ENCODE results near the gene OTULIN.
A peak's percentile ranks its signal among the peaks of the same experiment; 100 is the strongest.

Gene OTULIN

DNA sequence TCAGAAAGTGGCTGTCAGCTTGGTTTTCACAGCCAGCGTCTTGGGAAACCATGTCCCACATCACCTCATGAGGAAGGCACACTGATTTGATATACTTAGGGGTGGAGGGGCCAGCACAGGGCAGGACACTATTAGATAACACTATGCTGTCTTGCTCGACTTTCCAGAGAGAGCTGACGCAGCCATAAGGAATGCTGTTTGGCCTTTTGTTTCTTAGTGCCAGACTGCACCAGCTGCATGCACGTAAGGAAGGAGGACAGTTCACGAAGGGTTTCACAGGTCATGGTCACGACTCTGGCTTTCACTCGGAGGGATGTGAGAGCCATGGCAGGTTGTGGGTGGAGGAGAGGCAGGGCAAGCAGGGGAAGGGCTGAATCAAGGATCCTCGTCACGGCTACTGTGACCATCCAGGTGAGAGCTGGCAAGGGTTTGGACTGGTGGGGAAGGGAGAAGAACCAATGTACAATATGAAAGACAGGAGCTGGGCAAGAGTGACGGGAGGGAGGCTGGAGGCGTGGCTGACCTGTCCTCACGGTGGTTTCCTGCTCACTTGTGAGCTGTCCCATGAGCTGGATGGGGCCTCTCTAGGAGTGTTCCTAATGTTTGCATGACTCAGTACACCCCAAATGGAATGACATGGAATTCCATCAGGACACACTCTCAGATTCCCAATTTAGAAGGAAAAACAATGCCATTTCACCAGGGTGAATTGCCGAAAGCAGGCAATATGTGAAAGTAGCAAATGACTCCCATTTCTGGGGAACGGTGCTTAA is 61.7 kb downstream of the OTULIN start:
- Histone ChIP-seq H3K4me1 (ENCODE audit: control insufficient read depth, insufficient read depth, low read length) (no peaks in the 10 kb centered on the region), H3K4me3 (ENCODE audit: low read depth, low read length) (no peak overlapping the region), H3K9me3 (ENCODE audit: control insufficient read depth, insufficient read depth, low read depth, low read length) (no peaks in the 10 kb centered on the region), H3K27ac (ENCODE audit: extremely low read depth, low read depth, low read length) (no peak overlapping the region), H3K36me3 (ENCODE audit: control insufficient read depth in 2 of 2, insufficient read depth in 1 of 2, low read length in 2 of 2) (peaks cover 0 to 4% of the 10 kb centered on the region in 2 experiments; a peak in 1 of 3 replicates)
- CTCF ChIA-PET = interaction anchor here (0.6 to 8.4 kb wide), 32 partner anchors 8 to 669 kb away, joined by 3 to 134 read pairs (median 5); no protein-coding TSS in a partner anchor
- POLR2A ChIA-PET = interaction anchor here (0.8 kb wide), 1 partner anchor 278 kb away, joined by 3 read pairs; no protein-coding TSS in a partner anchor
- no peak for TF ChIP-seq ZSCAN18 (tag by site-specific recombination; IDR thresholded peaks at IDR 0.05)
- no peak for TF ChIP-seq TRIM28 (IDR thresholded peaks at IDR 0.05; ENCODE audit: borderline replicate concordance, low read length)
- TF ChIP-seq KLF10 (tag by site-specific recombination; IDR thresholded peaks at IDR 0.05) = no peak
- TF ChIP-seq ZBTB1 (tag by site-specific recombination; IDR thresholded peaks at IDR 0.05) = no peak
- TF ChIP-seq OSR2 (tag by site-specific recombination; IDR thresholded peaks at IDR 0.05) = no peak
- no peak for TF ChIP-seq KLF1 (tag by site-specific recombination; IDR thresholded peaks at IDR 0.05)
- no peak for TF ChIP-seq ZNF623 (tag by site-specific recombination; IDR thresholded peaks at IDR 0.05)
- no peak for TF ChIP-seq ZNF473 (tag by site-specific recombination; IDR thresholded peaks at IDR 0.05)
- TF ChIP-seq GLIS2 (tag by site-specific recombination; IDR thresholded peaks at IDR 0.05) = no peak
- TF ChIP-seq ZNF530 (tag by site-specific recombination; IDR thresholded peaks at IDR 0.05; ENCODE audit: low read depth) = no peak
- TF ChIP-seq ZNF501 (tag by site-specific recombination; IDR thresholded peaks at IDR 0.05) = no peak
- no peak for TF ChIP-seq SP2 (tag by site-specific recombination; IDR thresholded peaks at IDR 0.05)
- TF ChIP-seq ZNF596 (tag by site-specific recombination; IDR thresholded peaks at IDR 0.05) = no peak
- no peak for TF ChIP-seq ZSCAN16 (tag by site-specific recombination; IDR thresholded peaks at IDR 0.05)
- no peak for TF ChIP-seq ZNF777 (tag by site-specific recombination; IDR thresholded peaks at IDR 0.05; ENCODE audit: borderline replicate concordance)
- no peak for TF ChIP-seq ZNF354C (tag by site-specific recombination; IDR thresholded peaks at IDR 0.05; ENCODE audit: borderline replicate concordance, low read depth)
- no peak for TF ChIP-seq ZNF121 (tag by site-specific recombination; IDR thresholded peaks at IDR 0.05)
- TF ChIP-seq, protein P1, sequence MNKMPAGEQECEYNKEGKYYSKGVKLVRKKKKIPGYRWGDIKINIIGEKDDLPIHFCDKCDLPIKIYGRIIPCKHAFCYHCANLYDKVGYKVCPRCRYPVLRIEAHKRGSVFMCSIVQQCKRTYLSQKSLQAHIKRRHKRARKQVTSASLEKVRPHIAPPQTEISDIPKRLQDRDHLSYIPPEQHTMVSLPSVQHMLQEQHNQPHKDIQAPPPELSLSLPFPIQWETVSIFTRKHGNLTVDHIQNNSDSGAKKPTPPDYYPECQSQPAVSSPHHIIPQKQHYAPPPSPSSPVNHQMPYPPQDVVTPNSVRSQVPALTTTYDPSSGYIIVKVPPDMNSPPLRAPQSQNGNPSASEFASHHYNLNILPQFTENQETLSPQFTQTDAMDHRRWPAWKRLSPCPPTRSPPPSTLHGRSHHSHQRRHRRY (tag by site-specific recombination; IDR thresholded peaks at IDR 0.05) = no peak
- no peak for TF ChIP-seq ZBTB21 (tag by site-specific recombination; IDR thresholded peaks at IDR 0.05)
- no peak for TF ChIP-seq ZNF521 (tag by site-specific recombination; IDR thresholded peaks at IDR 0.05)

GRCh38 chr5:14727428-14727865 is 62.9 kb downstream of the OTULIN start:
- no peaks in the 10 kb centered on the region for H3K9me3 ChIP-seq (ENCODE audit: control insufficient read depth, insufficient read depth, low read depth, low read length)
- H3K4me3 ChIP-seq (ENCODE audit: low read depth, low read length) = no peak overlapping the region
- peaks cover 0 to 4% of the 10 kb centered on the region in 2 experiments; a peak in 1 of 3 replicates for H3K36me3 ChIP-seq (ENCODE audit: control insufficient read depth in 2 of 2, insufficient read depth in 1 of 2, low read length in 2 of 2)
- no peak overlapping the region for H3K27ac ChIP-seq (ENCODE audit: extremely low read depth, low read depth, low read length)
- ChIA-PET POLR2A (no interaction called here), CTCF (interaction anchor here (0.5 to 8.4 kb wide), 62 partner anchors 10 to 1585 kb away, joined by 3 to 134 read pairs (median 5); no protein-coding TSS in a partner anchor)
- no peaks in the 10 kb centered on the region for H3K4me1 ChIP-seq (ENCODE audit: control insufficient read depth, insufficient read depth, low read length)
- no peak for TF ChIP-seq ZNF837 (tag by site-specific recombination; IDR thresholded peaks at IDR 0.05)
- TF ChIP-seq ZNF629 (tag by site-specific recombination; IDR thresholded peaks at IDR 0.05) = peak; percentile 25; the same call in 1 of the 2 replicates
- no peak for TF ChIP-seq ZNF37A (tag by site-specific recombination; IDR thresholded peaks at IDR 0.05)
- TF ChIP-seq, protein P1 (tag by site-specific recombination; IDR thresholded peaks at IDR 0.05) = no peak
- no peak for TF ChIP-seq BCL11A (tag by site-specific recombination; IDR thresholded peaks at IDR 0.05; ENCODE audit: low read depth)
- TF ChIP-seq ZNF146 (tag by site-specific recombination; IDR thresholded peaks at IDR 0.05) = no peak
- peak; percentile 37; the same call in 1 of the 2 replicates for TF ChIP-seq ZNF24 (tag by site-specific recombination; IDR thresholded peaks at IDR 0.05)
- TF ChIP-seq SP2 (tag by site-specific recombination; IDR thresholded peaks at IDR 0.05) = no peak
- no peak for TF ChIP-seq ZNF324 (tag by site-specific recombination; IDR thresholded peaks at IDR 0.05)
- TF ChIP-seq ZFP41 (tag by site-specific recombination; IDR thresholded peaks at IDR 0.05; ENCODE audit: borderline replicate concordance) = no peak
- peak; percentile 50; the same call in 1 of the 2 replicates for TF ChIP-seq ZBTB17 (tag by site-specific recombination; IDR thresholded peaks at IDR 0.05)
- no peak for TF ChIP-seq ZNF280C (tag by site-specific recombination; IDR thresholded peaks at IDR 0.05)
- TF ChIP-seq ZNF132 (tag by site-specific recombination; IDR thresholded peaks at IDR 0.05; ENCODE audit: borderline replicate concordance) = no peak
